Naive thymus-derived CD8-positive, alpha-beta T cell (primary cell): Measurements from ENCODE around the gene PIAS2. TPM values are rescaled to one million over a fixed set of nuclear protein-coding genes. Genes with fewer than 3 reads are reported as not detected.

Experiments
- ATAC-seq, 2 donors: fragments of 150-1000 bp; cut with Tn5 transposase in 1 of 2; sonication (Bioruptor Pico), chemical (Tn5 transposase) in 1 of 2; 1 replicate in 1 of 2; 2 replicates in 1 of 2; pipeline ENCODE4 v1.10.0; 2021; ENCODE audit warnings: mild to moderate bottlenecking in 2 of 2, moderate library complexity in 2 of 2
- POLR2A ChIA-PET: fragments of 350-600 bp; sonication (Branson Sonifier 250); formaldehyde crosslinking; loops from one replicate; lab custom pipeline; 2021; ENCODE audit warnings: antibody characterized with exemption; lab: Charles Lee
- DNase-seq, 10 donors: peaks; one replicate each; pipeline versions ENCODE4 v3.0.0 to v3.0.0-alpha.2; 2020 to 2022
- H3K27ac Mint-ChIP-seq, 10 donors: one replicate each; pipeline ENCODE4 v1.8.0; 2020 to 2022; ENCODE audit warnings: mild to moderate bottlenecking in 10 of 10, mixed read lengths in 10 of 10, moderate library complexity in 4 of 10, inconsistent platforms in 1 of 10
- H3K27me3 Mint-ChIP-seq, 5 donors: one replicate each; pipeline ENCODE4 v1.8.0; 2021 to 2022; ENCODE audit warnings: mixed read lengths in 5 of 5
- H3K36me3 Mint-ChIP-seq, 3 donors: one replicate each; pipeline ENCODE4 v1.8.0; 2020 to 2022; ENCODE audit warnings: mixed read lengths in 3 of 3, mild to moderate bottlenecking in 2 of 3, inconsistent platforms in 1 of 3
- H3K4me1 Mint-ChIP-seq, 4 donors: one replicate each; pipeline ENCODE4 v1.8.0; 2021 to 2022; ENCODE audit warnings: mixed read lengths in 4 of 4
- H3K4me3 Mint-ChIP-seq, 10 donors: one replicate each; pipeline ENCODE4 v1.8.0; 2020 to 2022; ENCODE audit warnings: mild to moderate bottlenecking in 10 of 10, mixed read lengths in 10 of 10, moderate library complexity in 6 of 10, inconsistent platforms in 1 of 10
- H3K9me3 Mint-ChIP-seq, 9 donors: one replicate each; pipeline ENCODE4 v1.8.0; 2020 to 2022; ENCODE audit warnings: mixed read lengths in 9 of 9, mild to moderate bottlenecking in 3 of 9, inconsistent platforms in 1 of 9, moderate library complexity in 1 of 9
- polyA plus RNA-seq, 3 donors: library from polyadenylated mRNA; unstranded; fragments of 300-500 nt; fragmentation: Illumina TruSeq; gene quantifications; one replicate each; pipeline ENCODE4 v1.2.3, GENCODE V29; 2021
- total RNA-seq, 8 experiments: library from RNA in 2 of 8; stranded (reverse) in 2 of 8; gene quantifications; one replicate each; pipeline ENCODE4 v1.2.3 and lab custom pipeline; 2021 to 2026

Gene PIAS2
- total and polyA plus RNA-seq, 5 experiments from 2014 or later: 16.5 to 45.4 (median 22.8) TPM

DNA sequence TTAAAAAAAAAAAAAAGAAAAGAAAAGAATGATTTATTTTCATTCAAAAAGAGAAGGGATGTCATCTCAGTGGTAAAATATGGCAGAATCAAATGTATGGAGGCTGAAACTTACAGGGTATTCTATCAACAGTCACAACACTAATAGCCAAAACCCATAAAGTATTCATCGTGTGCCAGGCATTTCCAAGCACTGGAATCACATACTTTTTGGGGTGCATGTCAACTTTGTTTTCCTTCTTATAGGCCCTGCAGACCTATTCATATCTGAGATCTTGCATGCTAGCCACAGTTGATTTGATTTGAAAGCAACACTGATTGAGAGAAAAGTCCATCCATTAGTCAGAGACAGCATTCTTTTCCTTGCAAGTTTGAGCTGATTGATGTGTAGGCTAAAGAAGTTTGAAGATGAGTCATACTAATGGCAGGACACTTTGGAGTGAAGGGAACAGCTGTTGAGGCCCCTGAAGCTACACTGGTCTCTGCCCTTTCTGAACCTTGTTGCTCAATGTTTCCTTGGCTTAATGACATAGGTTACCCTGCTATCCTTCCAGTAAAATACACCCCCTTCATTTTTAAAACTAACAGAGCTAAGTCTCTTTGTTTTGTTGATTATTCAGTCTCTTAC lies 22.1 kb upstream of the PIAS2 start:
- DNase-seq (no peak), ATAC-seq (no peak)
- POLR2A ChIA-PET: no interaction called here
- H3K27me3 Mint-ChIP-seq: peaks cover 0 to 9% (median 4%) of the 10 kb centered on the region in 5 donors
- no peak overlapping the region for H3K4me3 Mint-ChIP-seq
- no peaks in the 10 kb centered on the region for H3K4me1 Mint-ChIP-seq
- peak overlapping the region in 1 of 10 donors; percentile 61 for H3K27ac Mint-ChIP-seq
- no peaks in the 10 kb centered on the region for H3K9me3 Mint-ChIP-seq
- H3K36me3 Mint-ChIP-seq: no peaks in the 10 kb centered on the region

DNA sequence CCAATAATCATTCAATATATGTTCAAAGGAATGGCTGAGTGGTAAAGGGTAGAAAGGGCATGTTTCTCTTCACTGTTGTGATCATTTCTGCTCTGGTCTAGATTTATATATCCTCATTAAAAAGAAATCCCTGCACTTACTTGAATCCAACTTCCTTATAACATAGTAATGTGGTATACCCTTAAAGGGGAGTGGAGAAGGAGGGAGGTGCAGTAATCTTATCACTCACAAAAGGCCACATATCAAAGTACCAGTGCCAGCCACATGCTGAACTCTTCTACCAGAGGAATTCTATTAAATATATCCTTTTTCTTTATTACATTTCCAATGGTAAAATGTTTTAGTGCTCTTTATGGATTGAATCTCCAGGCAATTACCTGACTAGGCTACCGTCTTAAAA lies 3.3 kb upstream of the PIAS2 start:
- POLR2A ChIA-PET: no interaction called here
- DNase-seq: no peak
- H3K4me3 Mint-ChIP-seq: no peak overlapping the region
- H3K4me1 Mint-ChIP-seq: peaks cover 8 to 22% (median 20%) of the 10 kb centered on the region in 4 donors
- H3K36me3 Mint-ChIP-seq: peaks cover 0 to 4% (median 0%) of the 10 kb centered on the region in 3 donors
- ATAC-seq: no peak
- H3K27me3 Mint-ChIP-seq: no peaks in the 10 kb centered on the region
- no peak overlapping the region for H3K27ac Mint-ChIP-seq
- peaks cover 0 to 10% (median 0%) of the 10 kb centered on the region in 9 donors for H3K9me3 Mint-ChIP-seq

DNA sequence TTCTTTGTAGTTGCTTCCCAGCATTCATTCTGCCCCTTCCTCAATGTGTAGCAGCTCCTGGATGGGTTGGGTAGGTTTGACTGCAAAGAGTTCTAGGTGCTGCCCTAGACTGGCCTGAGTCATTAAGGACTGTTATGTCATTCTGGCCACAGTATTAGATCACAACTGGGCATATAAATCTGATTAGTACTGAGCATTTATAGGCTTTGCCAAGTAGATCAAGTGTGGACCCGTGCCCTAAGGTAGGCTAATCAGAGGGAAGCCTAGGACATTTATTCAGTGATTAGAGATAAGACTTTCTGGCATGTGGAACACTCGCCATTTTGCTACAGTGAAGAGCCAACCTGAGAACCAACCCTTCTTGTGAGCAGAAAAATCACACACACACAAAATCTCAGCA lies 2.8 kb upstream of the PIAS2 start:
- POLR2A ChIA-PET: no interaction called here
- Mint-ChIP-seq H3K27me3 (no peaks in the 10 kb centered on the region), H3K36me3 (peaks cover 0 to 4% (median 0%) of the 10 kb centered on the region in 3 donors), H3K9me3 (peaks cover 0 to 9% (median 0%) of the 10 kb centered on the region in 9 donors), H3K27ac (peak overlapping the region in 1 of 10 donors; percentile 68), H3K4me1 (peaks cover 8 to 28% (median 26%) of the 10 kb centered on the region in 4 donors), H3K4me3 (no peak overlapping the region)
- ATAC-seq (no peak), DNase-seq (no peak)

DNA sequence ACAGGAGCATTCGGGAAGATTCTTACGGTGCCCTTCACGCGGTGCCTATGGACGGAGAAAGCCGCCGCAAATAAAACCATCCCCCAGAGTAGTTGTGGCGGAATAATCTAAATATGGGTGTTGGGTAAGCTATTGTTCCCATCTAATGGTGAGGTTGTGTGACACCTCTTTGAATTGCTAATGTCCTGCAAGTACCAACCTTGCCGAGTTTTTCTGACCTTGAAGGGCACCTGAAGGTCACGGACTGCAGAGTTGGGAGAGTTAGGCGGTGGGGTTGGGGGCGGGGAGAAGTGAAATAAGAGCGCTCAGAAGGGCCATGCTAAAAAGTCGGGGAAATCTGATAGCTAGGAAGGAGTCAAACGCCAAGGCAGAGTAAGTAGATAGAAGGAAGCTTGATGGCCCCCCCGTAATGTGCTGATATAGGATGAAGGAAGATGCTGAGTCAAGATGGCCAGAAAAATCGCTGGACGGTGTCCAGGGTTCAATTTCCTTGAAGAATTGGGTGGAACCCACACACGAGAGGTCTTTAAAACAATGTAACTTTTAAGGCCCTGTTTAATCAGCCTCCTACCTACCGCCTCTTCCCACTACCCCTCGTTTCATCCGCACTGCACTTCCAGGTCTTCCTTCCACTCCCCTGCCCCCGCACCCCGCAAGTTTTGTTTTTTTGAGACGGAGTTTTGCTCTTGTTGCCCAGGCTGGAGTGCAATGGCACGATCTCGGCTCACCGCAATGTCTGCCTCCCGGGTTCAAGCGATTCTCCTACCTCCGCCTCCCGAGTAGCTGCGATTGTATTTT lies 695 bp upstream of the PIAS2 start:
- Mint-ChIP-seq H3K9me3 (no peaks in the 10 kb centered on the region), H3K4me3 (peak overlapping the region; percentile 81 to 92 (median 86)), H3K4me1 (peaks cover 18 to 49% (median 45%) of the 10 kb centered on the region in 4 donors), H3K27me3 (no peaks in the 10 kb centered on the region), H3K27ac (peak overlapping the region; percentile 46 to 95 (median 88)), H3K36me3 (no peaks in the 10 kb centered on the region)
- DNase-seq: peak in 1 of 10 donors; percentile 7
- POLR2A ChIA-PET: interaction anchor here (0.8 to 1.6 kb wide), 3 partner anchors 125 to 921 kb away, joined by 3 to 4 read pairs (median 3); partner anchors contain the start of gene HDHD2
- no peak for ATAC-seq

DNA sequence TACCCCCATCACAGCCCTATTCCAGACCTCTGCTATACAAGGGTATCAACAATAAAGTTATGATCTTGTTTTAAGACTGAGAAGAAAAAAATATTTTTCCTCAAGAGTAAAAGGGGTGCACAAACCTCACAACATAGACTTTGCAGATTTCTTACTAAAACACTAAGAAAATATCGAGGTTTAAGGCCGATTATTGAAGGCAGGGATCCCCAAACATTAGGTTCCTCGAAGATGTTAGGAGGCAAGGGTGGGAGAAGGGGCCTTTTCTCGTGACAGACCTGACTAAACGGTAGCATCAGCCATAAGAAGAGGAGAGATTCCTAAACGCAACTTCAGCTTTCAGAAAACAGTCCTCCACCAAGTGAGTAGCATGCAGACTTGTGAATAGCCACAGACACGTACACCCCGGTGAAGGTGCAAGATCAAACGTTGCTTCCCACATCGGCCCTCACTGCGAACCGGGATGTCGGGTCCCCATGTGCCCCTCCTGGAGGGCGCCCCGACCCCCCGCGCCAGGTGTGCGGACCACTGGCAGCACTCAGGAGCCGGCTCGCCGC lies 678 bp downstream of the PIAS2 start:
- peak in 5 of 10 donors; percentile 29 to 67 (median 58) for DNase-seq
- peaks cover 18 to 59% (median 51%) of the 10 kb centered on the region in 4 donors for H3K4me1 Mint-ChIP-seq
- no peaks in the 10 kb centered on the region for H3K27me3 Mint-ChIP-seq
- peak overlapping the region; percentile 55 to 96 (median 92) for H3K27ac Mint-ChIP-seq
- peaks cover 0 to 2% (median 0%) of the 10 kb centered on the region in 3 donors for H3K36me3 Mint-ChIP-seq
- POLR2A ChIA-PET: interaction anchor here (1.6 kb wide), 1 partner anchor 234 kb away, joined by 4 read pairs; the partner anchor contains the start of gene HDHD2
- ATAC-seq: peak; percentile 49 to 54
- H3K4me3 Mint-ChIP-seq: peak overlapping the region; percentile 79 to 95 (median 92)
- H3K9me3 Mint-ChIP-seq: no peaks in the 10 kb centered on the region

DNA sequence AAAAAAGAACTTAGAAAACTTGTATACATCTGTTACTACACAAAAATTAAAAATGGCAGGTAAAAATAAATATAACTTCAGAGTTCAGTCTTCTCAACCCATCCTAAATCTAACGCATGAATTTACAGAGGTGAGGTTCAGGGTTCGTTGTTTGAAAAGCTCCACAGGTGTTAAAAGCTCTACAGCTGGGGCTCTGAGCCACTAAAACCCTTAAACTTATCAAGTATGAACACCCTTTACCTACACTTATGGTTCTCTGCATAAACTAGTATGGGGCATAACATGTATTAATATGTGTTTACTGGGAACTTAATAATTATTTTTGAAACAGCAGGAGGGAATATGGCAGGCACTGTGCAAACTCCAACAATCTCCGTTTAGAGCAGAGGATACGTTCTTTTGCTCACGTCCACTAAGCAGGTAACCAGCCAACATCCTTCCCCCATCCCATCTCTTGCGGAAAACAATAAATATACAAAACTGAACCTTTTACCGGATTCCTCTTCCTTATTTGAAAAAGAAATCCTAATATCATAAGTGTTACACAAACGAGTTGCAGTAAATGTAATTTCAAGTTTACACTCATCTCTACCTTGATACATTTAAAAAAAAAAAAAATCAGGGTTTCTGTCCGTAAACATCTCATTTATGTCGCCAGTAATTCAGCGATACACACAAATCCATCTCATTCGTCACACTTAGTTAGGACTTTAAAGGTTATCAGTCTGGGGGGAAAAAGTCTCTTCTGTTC lies 1.3 kb downstream of the PIAS2 start:
- POLR2A ChIA-PET: no interaction called here
- ATAC-seq: no peak
- peak overlapping the region; percentile 79 to 95 (median 92) for H3K4me3 Mint-ChIP-seq

DNA sequence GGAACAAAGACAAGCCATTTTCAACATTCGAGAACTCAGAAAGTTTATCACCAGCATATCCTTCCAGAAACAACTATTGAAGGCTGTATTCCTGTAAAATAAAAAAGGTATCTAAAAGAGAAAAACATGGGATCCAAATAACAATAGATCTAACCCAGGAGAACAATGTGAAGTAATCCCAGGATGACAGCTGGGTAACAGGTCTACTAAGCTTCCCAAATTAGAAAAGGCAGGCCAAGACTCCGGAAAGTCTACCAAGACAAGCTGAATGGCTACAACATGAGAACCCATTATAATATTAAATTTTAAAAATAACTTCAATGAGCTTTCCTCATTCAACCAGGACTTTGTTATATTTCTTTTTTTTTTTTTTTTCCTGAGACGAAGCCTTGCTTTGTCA lies 6.5 kb downstream of the PIAS2 start:
- peaks cover 0 to 6% (median 0%) of the 10 kb centered on the region in 9 donors for H3K9me3 Mint-ChIP-seq
- ATAC-seq (no peak), DNase-seq (no peak)
- POLR2A ChIA-PET: no interaction called here
- H3K27me3 Mint-ChIP-seq: no peaks in the 10 kb centered on the region
- H3K27ac Mint-ChIP-seq: no peak overlapping the region
- peaks cover 16 to 57% (median 54%) of the 10 kb centered on the region in 4 donors for H3K4me1 Mint-ChIP-seq
- peaks cover 0 to 23% (median 22%) of the 10 kb centered on the region in 3 donors for H3K36me3 Mint-ChIP-seq
- H3K4me3 Mint-ChIP-seq: no peak overlapping the region

More for the DNA sequence above, 1.3 kb downstream of the PIAS2 start:
- peaks cover 0 to 2% (median 0%) of the 10 kb centered on the region in 3 donors for H3K36me3 Mint-ChIP-seq
- H3K9me3 Mint-ChIP-seq: no peaks in the 10 kb centered on the region
- H3K4me1 Mint-ChIP-seq: peaks cover 18 to 59% (median 51%) of the 10 kb centered on the region in 4 donors
- DNase-seq: no peak
- H3K27ac Mint-ChIP-seq: peak overlapping the region; percentile 55 to 96 (median 92)
- H3K27me3 Mint-ChIP-seq: no peaks in the 10 kb centered on the region

DNA sequence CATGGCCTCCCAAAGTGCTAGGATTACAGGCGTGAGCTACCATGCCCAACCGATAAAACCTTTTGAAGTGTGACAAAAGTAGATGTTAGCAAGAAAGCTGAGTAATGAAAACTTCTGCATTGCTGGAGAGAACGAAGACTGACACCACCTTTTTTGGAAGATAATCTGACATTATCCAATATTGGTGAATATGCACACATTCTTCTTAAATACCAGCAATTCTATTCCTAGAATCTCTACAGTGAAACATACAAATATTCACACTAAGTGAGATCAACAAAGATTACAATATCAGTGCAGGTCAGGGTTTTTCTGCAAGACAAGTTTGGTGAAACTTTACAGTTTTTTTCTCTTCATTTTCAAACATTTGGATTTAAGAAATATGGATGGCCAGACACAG lies 7.8 kb downstream of the PIAS2 start:
- no peaks in the 10 kb centered on the region for H3K27me3 Mint-ChIP-seq
- peaks cover 6 to 27% (median 25%) of the 10 kb centered on the region in 3 donors for H3K36me3 Mint-ChIP-seq
- DNase-seq (no peak), ATAC-seq (no peak)
- no peak overlapping the region for H3K27ac Mint-ChIP-seq
- H3K4me1 Mint-ChIP-seq: peaks cover 18 to 55% (median 47%) of the 10 kb centered on the region in 4 donors
- H3K4me3 Mint-ChIP-seq: no peak overlapping the region
- H3K9me3 Mint-ChIP-seq: peaks cover 0 to 13% (median 2%) of the 10 kb centered on the region in 9 donors
- POLR2A ChIA-PET: no interaction called here

DNA sequence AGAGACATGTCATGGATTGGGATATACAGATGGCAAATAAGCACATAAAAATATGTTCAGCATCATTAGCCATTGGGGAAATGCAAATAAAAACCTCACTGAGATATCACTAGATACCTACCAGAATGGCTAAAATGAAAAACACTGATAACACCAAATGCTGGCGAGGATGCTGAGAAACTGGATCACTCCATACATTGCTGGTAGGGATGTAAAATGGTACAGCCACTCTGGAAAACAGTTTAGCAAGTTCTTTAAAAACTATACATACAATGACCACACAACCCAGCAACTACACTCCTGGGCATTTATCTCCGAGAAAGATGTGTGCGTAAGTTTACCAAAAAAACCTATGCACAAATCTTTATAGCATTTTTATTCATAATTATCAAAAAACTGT lies 13.9 kb downstream of the PIAS2 start:
- H3K4me1 Mint-ChIP-seq: peaks cover 16 to 36% (median 33%) of the 10 kb centered on the region in 4 donors
- DNase-seq (no peak), ATAC-seq (no peak)
- peaks cover 15 to 64% (median 56%) of the 10 kb centered on the region in 3 donors for H3K36me3 Mint-ChIP-seq
- no peaks in the 10 kb centered on the region for H3K27me3 Mint-ChIP-seq
- H3K4me3 Mint-ChIP-seq: no peak overlapping the region
- POLR2A ChIA-PET: no interaction called here
- H3K27ac Mint-ChIP-seq: peak overlapping the region in 1 of 10 donors; percentile 46
- peaks cover 0 to 13% (median 4%) of the 10 kb centered on the region in 9 donors for H3K9me3 Mint-ChIP-seq

DNA sequence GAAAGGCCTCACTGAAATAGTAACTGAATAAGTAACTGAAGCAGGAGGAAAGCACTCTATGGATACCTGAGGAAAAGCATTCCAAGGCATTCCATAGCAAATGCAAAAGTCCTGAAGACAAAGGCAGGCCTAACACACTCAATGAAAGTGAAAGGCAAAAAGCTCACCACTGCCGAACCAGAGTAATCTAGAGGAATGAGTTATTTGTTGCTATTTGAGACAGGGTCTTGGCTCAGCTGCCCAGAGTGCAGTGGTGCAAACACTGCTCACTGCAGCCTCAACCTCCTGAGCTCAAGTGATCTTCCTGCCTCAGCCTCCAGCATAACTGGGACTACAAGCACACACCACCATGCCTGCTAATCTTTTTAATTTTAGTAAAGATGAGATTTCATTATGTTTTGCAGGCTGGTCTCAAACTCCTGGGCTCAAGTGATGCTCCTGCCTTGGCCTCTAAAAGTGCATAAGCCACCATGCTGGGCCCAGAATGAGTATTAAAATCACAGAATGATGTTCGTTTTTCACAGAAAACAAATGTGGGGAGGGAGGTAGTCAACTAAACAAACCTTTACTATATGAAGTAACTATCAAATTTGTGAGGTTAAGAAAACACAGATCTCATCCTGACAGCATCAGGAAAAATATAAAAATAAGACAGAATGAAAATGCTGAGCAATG lies 17.9 kb downstream of the PIAS2 start:
- POLR2A ChIA-PET: no interaction called here
- H3K9me3 Mint-ChIP-seq: peaks cover 0 to 2% (median 0%) of the 10 kb centered on the region in 9 donors
- ATAC-seq (no peak), DNase-seq (no peak)
- peaks cover 8 to 22% (median 18%) of the 10 kb centered on the region in 4 donors for H3K4me1 Mint-ChIP-seq
- no peaks in the 10 kb centered on the region for H3K27me3 Mint-ChIP-seq
- peak overlapping the region in 1 of 10 donors; percentile 2 for H3K27ac Mint-ChIP-seq
- H3K36me3 Mint-ChIP-seq: peaks cover 9 to 66% (median 39%) of the 10 kb centered on the region in 3 donors
- no peak overlapping the region for H3K4me3 Mint-ChIP-seq

DNA sequence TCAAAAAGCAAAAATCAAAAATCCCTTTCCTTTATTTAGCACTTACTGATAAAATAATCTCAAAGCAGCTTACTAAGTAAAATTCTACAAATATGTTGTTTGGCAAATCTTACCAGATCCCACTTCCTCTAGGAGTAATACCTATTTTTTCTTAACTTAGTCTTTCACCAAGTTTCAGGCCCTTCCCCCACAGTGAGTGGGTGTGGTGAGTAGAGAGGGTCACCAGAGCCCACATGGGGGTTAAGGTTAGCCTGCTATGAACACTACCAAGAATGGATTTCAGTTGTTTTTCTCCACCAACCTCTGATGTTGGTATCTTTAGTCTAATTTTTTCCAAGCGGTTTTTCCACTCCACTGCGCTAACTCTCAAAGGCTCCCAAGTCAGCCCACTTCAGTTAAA lies 23.2 kb downstream of the PIAS2 start:
- DNase-seq: no peak
- Mint-ChIP-seq H3K4me3 (peak overlapping the region in 3 of 10 donors; percentile 10 to 22 (median 20)), H3K9me3 (peaks cover 5 to 16% (median 9%) of the 10 kb centered on the region in 9 donors), H3K36me3 (peaks cover 16 to 59% (median 39%) of the 10 kb centered on the region in 3 donors), H3K27ac (peak overlapping the region in 2 of 10 donors; percentile 16 to 25), H3K27me3 (no peaks in the 10 kb centered on the region), H3K4me1 (peaks cover 26 to 47% (median 42%) of the 10 kb centered on the region in 4 donors)
- POLR2A ChIA-PET: no interaction called here
- ATAC-seq: no peak
